OCI-LY1 (cell line): ENCODE measurements around the gene DYNC2I2.
"Not testable (repeated sequence)": the region's sequence is repeated elsewhere in the genome, so short reads cannot be mapped to it uniquely, and the experiment has no call there.

Experiments used
- H2AFZ ChIP-seq: fragments of 200-600 bp; sonication (generic), shearing (Covaris generic); 2 replicates; pipeline ENCODE4 v1.6.0; 2014; ENCODE audit warnings: antibody characterized with exemption, mild to moderate bottlenecking, low read length
- H3F3A ChIP-seq: fragments of 200-600 bp; sonication (generic), shearing (Covaris generic); 2 replicates; pipeline ENCODE4 v1.6.0; 2014; ENCODE audit warnings: mild to moderate bottlenecking, antibody characterized with exemption, low read length, moderate library complexity; ENCODE audit not compliant: insufficient read depth
- H3K27ac ChIP-seq: fragments of 200-600 bp; sonication (generic); 2 replicates; pipeline ENCODE4 v1.5.1; 2014; ENCODE audit warnings: low read length, mixed run types, mild to moderate bottlenecking, low read depth; ENCODE audit not compliant: poor library complexity, severe bottlenecking
- H3K27me3 ChIP-seq: fragments of 200-600 bp; sonication (generic); 2 replicates; pipeline ENCODE4 v1.6.0; 2014; ENCODE audit warnings: antibody characterized with exemption, mild to moderate bottlenecking, low read length, moderate library complexity; ENCODE audit not compliant: insufficient read depth
- H3K36me3 ChIP-seq: fragments of 200-600 bp; sonication (generic); 2 replicates; pipeline ENCODE4 v1.6.1; 2014; ENCODE audit warnings: mild to moderate bottlenecking, antibody characterized with exemption, low read length, moderate library complexity, mixed read lengths; ENCODE audit not compliant: insufficient read depth
- H3K4me1 ChIP-seq: fragments of 200-600 bp; sonication (generic); 2 replicates; pipeline ENCODE4 v1.5.1; 2014; ENCODE audit warnings: mild to moderate bottlenecking, low read length, moderate library complexity; ENCODE audit not compliant: insufficient read depth, severe bottlenecking
- H3K4me2 ChIP-seq: fragments of 200-600 bp; sonication (generic), shearing (Covaris generic); 2 replicates; pipeline ENCODE4 v1.6.1; 2014; ENCODE audit warnings: low read length
- H3K4me3 ChIP-seq: fragments of 200-600 bp; sonication (generic); 2 replicates; pipeline ENCODE4 v1.5.1; 2014; ENCODE audit warnings: low read length, low read depth, mild to moderate bottlenecking, mixed read lengths; ENCODE audit not compliant: poor library complexity, severe bottlenecking
- H3K79me2 ChIP-seq: fragments of 200-600 bp; shearing (Covaris generic); 2 replicates; pipeline ENCODE4 v1.6.1; 2016; ENCODE audit warnings: mixed run types, low read length, mixed read lengths; ENCODE audit not compliant: insufficient read depth
- H3K9ac ChIP-seq: fragments of 200-600 bp; sonication (generic), shearing (Covaris generic); 2 replicates; pipeline ENCODE4 v1.6.1; 2014; ENCODE audit warnings: mild to moderate bottlenecking, low read length, mixed read lengths
- H3K9me2 ChIP-seq: fragments of 200-600 bp; sonication (generic), shearing (Covaris generic); 2 replicates; pipeline ENCODE4 v1.6.1; 2014; ENCODE audit warnings: low read depth, mild to moderate bottlenecking, low read length, mixed read lengths
- H3K9me3 ChIP-seq: fragments of 200-600 bp; shearing (Covaris generic); 2 replicates; pipeline ENCODE4 v1.6.1; 2014; ENCODE audit warnings: low read length, mixed read lengths
- H4K20me1 ChIP-seq: fragments of 200-600 bp; sonication (generic), shearing (Covaris generic); 2 replicates; pipeline ENCODE4 v1.6.0; 2016; ENCODE audit warnings: mild to moderate bottlenecking, low read length; ENCODE audit not compliant: insufficient read depth
- CTCF ChIP-seq: fragments of 200-600 bp; sonication (generic), shearing (Covaris generic); IDR thresholded peaks from 2 replicates; pipeline ENCODE4 v1.5.1; 2017; ENCODE audit warnings: mild to moderate bottlenecking, antibody characterized with exemption, low read length, moderate library complexity, mixed read lengths
- EZH2 ChIP-seq: fragments of 200-600 bp; sonication (generic), shearing (Covaris generic); IDR thresholded peaks from 2 replicates; pipeline ENCODE4 v1.8.0; 2017; ENCODE audit warnings: borderline replicate concordance, mixed run types, mild to moderate bottlenecking, antibody characterized with exemption, low read length, moderate library complexity, mixed read lengths

DYNC2I2 gene

GRCh38 chr9:128675382-128675781 is 18.7 kb upstream of the DYNC2I2 start:
- no peaks in the 10 kb centered on the region for H3F3A ChIP-seq
- no peak for TF ChIP-seq CTCF
- no peak for TF ChIP-seq EZH2
- H3K27ac ChIP-seq, result no peak overlapping the region
- H3K9ac ChIP-seq, result no peak overlapping the region
- H3K9me3 ChIP-seq, result no peaks in the 10 kb centered on the region
- 0 out of 2 replicates have a peak, but pooled peaks cover 4% of the 10 kb centered on the region for H3K36me3 ChIP-seq
- no peaks in the 10 kb centered on the region for H3K9me2 ChIP-seq
- no peaks in the 10 kb centered on the region for H3K27me3 ChIP-seq
- H3K79me2 ChIP-seq, result no peaks in the 10 kb centered on the region
- H4K20me1 ChIP-seq, result no peaks in the 10 kb centered on the region
- H3K4me1 ChIP-seq, result peaks cover 7% of the 10 kb centered on the region
- H3K4me2 ChIP-seq, result no peak overlapping the region
- no peak overlapping the region for H2AFZ ChIP-seq
- H3K4me3 ChIP-seq, result no peak overlapping the region

GRCh38 chr9:128669786-128670185 is 13.1 kb upstream of the DYNC2I2 start:
- H4K20me1 ChIP-seq, result no peaks in the 10 kb centered on the region
- no peaks in the 10 kb centered on the region for H3K9me2 ChIP-seq
- peaks cover 7% of the 10 kb centered on the region for H3K4me1 ChIP-seq
- no peak overlapping the region for H3K9ac ChIP-seq
- H2AFZ ChIP-seq, result no peak overlapping the region
- H3K4me2 ChIP-seq, result no peak overlapping the region
- TF ChIP-seq CTCF, result no peak
- TF ChIP-seq EZH2, result no peak
- H3K36me3 ChIP-seq, result no peaks in the 10 kb centered on the region
- no peaks in the 10 kb centered on the region for H3F3A ChIP-seq
- no peaks in the 10 kb centered on the region for H3K9me3 ChIP-seq
- H3K4me3 ChIP-seq, result no peak overlapping the region
- H3K79me2 ChIP-seq, result no peaks in the 10 kb centered on the region
- H3K27ac ChIP-seq, result no peak overlapping the region
- no peaks in the 10 kb centered on the region for H3K27me3 ChIP-seq

- not testable (repeated sequence) for H3K27ac ChIP-seq, H4K20me1 ChIP-seq, H3K79me2 ChIP-seq, H3K36me3 ChIP-seq, H3F3A ChIP-seq, H3K4me3 ChIP-seq, H3K4me2 ChIP-seq, H3K9ac ChIP-seq, H2AFZ ChIP-seq, H3K27me3 ChIP-seq, H3K9me2 ChIP-seq, H3K4me1 ChIP-seq, H3K9me3 ChIP-seq
These were observed 9.9 kb upstream of the DYNC2I2 start for GRCh38 chr9:128666481-128666941.

- H3F3A ChIP-seq, result no peaks in the 10 kb centered on the region
- H3K4me1 ChIP-seq, result peaks cover 11% of the 10 kb centered on the region
- H4K20me1 ChIP-seq, result no peaks in the 10 kb centered on the region
- no peak overlapping the region for H3K4me3 ChIP-seq
- H3K79me2 ChIP-seq, result no peaks in the 10 kb centered on the region
- no peak overlapping the region for H3K4me2 ChIP-seq
- no peaks in the 10 kb centered on the region for H3K9me3 ChIP-seq
- no peak overlapping the region for H3K27ac ChIP-seq
- no peaks in the 10 kb centered on the region for H3K9me2 ChIP-seq
- H2AFZ ChIP-seq, result no peak overlapping the region
- H3K9ac ChIP-seq, result no peak overlapping the region
- TF ChIP-seq EZH2, result no peak
- TF ChIP-seq CTCF, result no peak
- H3K27me3 ChIP-seq, result no peaks in the 10 kb centered on the region
- 0 out of 2 replicates have a peak, but pooled peaks cover 6% of the 10 kb centered on the region for H3K36me3 ChIP-seq
These were observed 1.1 kb upstream of the DYNC2I2 start for GRCh38 chr9:128657796-128658195.
